Forelimb muscle (tissue), 1 donor: ENCODE data around the gene TBC1D22A. TPM values are rescaled to one million over a fixed set of nuclear protein-coding genes. Genes with fewer than 3 reads are reported as not detected.

Experiments used
- DNase-seq: peaks from one replicate; pipeline ENCODE4 v3.0.0-alpha.2; 2013; ENCODE audit warnings: low read depth
- polyA plus RNA-seq: library from polyadenylated mRNA; unstranded; fragments of 120-200 nt; gene quantifications from one replicate; pipeline ENCODE4 v1.2.1, GENCODE V29; 2013; ENCODE audit not compliant: insufficient read length

TBC1D22A gene
- polyA plus RNA-seq, 1 donor: 14.2 TPM

DNA sequence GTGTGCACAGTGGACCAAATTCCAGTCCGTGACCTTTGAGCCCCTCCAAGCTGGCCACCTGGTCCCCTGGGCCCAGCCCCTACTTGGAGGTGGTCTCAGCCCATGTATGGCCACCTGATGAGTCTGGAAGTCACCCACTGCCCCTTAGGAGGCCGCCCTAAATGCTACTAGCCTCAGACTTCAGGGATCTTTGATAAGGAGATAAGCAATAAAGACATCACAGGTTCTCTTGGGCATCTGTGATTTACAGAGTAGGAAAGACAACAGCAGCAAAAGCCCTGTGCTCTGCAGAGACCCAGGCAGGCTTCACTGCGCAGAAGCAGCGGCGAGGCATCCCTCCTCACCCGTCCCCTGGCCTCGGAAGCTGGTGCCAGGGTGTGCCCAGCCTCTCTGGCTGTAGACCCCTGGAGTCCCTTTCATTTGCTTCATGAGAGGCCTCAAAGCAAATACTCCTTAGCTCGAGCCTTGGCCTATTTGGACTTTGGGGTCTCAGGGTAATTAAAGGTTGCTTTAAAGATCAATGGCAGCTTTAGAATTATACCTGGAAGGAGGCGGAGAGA is 360.1 kb downstream of the TBC1D22A start:
- DNase-seq: no peak

DNA sequence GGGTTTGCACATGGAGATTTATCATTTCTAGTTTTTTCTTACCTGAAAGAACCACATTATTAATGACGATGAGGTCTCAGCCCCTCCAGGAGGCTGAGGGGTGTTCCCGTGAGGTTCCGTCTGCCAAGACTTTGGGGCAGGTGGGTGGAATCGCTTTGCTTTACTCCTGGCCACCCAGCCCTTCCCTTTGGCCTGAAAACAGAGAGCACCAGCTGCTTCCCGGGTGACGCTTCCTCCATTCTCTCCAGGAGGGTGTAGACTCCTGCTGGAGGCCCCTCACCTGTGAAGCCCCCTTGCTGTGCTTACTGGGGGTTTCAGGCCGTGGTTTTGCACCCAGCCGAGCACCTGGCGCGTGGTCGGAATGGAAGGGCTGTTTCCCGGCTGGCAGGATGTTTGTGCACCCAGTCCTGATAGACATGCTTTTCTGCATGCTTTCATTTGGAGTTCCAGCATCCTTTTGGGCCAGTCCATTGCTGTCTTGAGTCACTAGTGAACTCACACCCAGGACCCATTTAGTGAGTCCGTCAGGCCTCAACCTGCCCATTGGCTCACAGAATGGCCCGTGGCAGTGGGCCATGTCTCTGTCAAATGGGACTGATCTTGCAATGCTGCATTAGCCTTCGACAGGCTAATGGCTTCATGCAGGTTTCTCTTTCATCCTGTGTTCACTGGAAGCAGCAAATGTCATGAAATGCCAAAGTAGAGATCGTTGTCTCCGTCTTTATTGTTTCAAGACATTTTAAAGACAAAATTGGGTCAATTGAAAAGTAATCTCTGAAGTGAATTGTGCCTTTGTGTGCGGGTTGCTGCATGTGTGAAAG is 360.8 kb downstream of the TBC1D22A start:
- DNase-seq: no peak

DNA sequence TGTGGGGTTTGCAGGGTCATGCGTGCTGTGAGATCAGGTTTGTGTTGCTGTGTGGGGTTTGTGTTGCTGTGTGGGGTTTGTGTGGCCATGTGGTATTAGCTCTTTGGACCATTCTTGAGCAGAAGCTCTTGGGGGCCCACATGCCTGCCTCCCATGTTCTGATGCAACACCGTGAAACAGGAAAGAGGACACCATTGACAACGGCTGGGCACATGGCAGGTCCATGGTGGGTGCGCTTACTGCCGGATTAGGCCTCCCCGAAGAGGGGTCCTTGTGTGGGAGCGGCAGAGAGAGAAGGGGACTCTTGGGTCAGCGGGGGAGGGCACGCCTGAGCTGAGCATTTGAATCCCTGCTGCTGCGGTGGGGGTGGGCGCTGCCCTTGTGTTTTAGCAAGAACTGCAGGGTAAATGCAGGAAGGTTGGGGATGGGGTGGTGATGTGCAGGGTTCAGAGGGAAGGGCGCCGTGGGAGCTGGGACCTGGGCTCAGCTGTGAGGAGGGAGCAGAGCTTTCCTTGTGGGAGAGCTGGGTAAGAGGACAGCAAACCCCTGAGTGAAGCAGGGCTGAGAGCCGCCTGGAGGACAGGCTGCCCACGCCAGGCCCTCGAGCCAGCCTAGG is 361.5 kb downstream of the TBC1D22A start:
- DNase-seq: no peak

DNA sequence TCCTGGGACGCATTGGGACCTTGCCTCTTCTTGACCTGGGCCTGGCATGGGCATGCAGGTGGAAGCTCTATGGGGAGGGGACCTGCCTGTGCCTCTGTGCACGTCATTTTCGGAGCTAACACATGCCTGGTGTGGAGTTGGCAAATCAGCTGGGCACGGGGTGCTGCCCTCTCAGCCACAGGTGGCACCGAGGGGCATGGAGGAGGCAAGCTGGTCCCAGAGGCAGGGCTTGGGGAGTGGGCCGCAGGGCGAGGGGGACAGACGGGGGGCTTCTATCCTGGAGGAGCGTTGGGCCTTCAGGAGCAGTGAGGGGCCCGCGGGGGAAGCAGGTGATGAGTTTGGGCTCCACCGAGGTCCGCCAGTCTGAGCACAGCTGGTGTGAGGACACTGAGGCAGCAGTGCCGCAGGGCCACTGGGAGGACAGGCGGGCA is 362.0 kb downstream of the TBC1D22A start:
- no peak for DNase-seq

GRCh38 chr22:47124961-47125360 is 362.5 kb downstream of the TBC1D22A start:
- no peak for DNase-seq

- DNase-seq: no peak
Observed at GRCh38 chr22:47125603-47126002, 363.2 kb downstream of the TBC1D22A start.

DNA sequence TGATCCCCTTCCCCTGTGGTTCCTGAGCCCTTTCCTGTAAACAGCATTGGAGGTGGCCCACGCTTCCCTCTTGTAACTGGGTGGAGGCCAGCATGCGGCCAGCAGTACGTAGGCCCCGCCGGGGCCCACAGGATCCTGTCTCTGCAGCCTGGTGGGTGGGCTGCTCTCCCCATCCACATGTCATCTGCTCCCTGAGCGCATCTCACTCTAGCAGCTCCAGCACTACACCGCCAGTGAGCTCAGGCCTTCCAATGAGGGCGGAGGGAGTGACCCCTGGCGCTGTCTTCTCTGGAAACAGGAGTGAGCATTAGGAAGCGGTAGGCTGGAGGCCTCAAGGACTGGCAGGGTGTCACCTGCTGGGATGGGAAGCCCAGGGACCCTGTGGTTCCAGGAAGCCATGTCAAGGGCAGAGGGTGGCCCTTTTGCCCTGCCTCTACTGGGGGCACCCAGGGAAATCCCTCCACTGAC is 363.9 kb downstream of the TBC1D22A start:
- DNase-seq: no peak

- DNase-seq: no peak
Observed at GRCh38 chr22:47127441-47127871, 365.0 kb downstream of the TBC1D22A start.

DNA sequence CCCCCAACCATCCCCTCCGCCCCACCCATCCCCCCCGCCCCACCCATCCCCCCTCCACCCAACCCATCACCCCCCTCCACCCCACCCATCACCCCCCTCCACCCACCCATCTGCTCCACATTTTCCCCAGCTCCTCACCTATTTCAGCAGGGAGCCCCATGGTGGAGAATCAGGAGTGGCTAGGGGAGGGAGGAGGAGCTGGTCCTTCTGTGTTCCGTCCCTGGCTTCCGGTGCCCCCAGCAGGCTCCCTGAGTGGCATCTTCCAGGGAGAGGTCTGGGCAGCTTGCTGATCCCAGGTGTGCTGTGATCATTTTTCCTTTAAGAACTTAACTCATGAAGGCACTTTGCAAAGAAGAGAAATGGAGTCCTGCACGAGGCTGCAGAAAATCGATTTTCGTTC is 365.8 kb downstream of the TBC1D22A start:
- DNase-seq: no peak

GRCh38 chr22:47128622-47129215 is 366.3 kb downstream of the TBC1D22A start:
- DNase-seq: no peak

DNA sequence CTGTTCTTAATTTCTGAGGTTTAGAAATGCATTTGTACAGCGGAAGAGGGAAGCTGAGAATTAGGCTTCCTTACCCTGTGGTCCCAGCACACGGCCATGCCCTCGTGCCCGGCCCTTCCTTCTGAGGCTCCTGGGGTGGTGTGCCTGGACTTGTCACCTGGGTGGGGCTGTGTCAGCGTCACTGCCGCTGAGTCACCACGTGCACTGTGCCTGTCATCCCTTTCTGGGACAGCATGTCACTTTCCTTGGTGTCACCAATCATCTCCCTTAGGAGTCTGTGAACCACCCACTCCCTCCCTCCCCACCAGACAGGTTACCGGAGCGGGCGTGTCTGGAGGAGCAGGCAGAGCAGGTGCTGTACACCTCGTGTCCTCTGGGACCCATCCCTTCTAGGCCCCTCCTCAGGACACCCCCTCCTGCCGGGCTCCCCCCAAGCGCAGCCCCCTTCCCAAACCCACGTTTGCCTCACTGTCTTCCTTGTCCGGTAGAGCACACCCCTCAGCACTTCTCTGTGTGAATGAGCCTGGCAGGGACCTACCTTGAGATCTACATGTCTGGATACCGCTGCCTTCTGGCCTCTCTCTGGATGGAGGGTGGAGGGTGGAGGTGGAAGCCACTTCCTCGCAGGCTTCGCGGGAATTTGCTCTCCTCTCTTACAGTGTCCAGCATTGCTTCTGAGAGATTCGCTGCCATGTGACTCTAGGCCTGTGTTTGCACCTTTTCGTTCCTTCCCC is 367.6 kb downstream of the TBC1D22A start:
- no peak for DNase-seq

DNA sequence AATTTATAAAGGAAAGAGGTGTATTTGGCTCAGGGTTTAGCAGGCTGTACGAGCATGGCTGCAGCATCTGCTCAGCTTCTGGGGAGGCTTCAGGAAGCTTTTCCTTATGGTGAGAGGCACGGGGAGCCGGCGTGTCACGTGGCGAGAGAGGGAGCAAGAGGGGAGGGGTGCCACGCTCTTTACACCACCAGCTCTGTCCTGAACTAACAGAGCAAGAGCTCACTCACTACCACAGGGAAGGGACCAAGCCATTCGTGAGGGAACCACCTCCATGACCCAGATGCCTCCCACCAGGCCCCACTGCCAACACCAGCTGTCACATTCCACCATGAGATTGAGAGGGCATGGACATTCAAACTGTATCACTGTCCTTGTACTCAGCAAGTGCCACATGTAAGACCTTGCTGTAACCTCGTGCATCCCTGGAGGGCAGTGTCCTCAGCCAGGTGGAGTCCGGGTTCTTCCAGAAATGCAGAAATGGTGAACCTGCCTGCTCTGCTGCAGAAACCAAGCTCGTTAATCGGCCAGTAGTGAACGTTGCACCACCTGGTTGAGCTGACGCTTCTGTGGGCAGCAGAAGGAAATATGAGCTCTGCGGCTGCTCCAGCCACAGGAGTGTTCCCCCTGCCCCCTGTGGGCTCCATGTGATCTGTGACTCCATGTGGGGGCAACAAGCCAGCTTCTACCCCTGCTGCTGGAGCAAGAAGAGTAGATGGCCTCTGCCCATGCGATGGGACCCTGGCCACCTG is 368.6 kb downstream of the TBC1D22A start:
- no peak for DNase-seq

- no peak for DNase-seq
Observed at GRCh38 chr22:47131632-47132427, 369.4 kb downstream of the TBC1D22A start.

GRCh38 chr22:47132428-47132825 is 370.0 kb downstream of the TBC1D22A start:
- DNase-seq: no peak

GRCh38 chr22:47133061-47133969 is 370.9 kb downstream of the TBC1D22A start:
- peak; percentile 51 for DNase-seq

- no peak for DNase-seq
Observed at GRCh38 chr22:47134222-47134621, 371.8 kb downstream of the TBC1D22A start.

DNA sequence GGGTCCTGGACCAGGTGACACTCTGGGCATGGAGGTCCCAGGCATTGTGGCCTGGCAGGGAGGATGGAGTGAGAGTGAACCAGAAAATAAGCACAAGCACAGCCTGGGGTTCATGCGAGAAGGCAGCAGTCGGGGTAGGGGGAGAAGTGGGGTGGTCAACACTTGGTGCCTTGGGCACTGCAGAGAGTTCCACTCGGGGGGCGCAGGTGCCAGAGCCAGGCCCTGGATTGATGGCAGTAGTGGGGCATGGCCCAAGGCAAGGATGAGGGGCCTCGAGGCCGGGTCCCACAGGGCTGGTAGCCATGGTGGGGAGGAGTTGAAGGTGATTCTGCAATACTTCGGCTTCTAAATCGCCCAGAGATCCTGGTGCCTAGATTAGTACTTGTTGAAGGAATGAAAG is 372.9 kb downstream of the TBC1D22A start:
- DNase-seq: no peak

DNA sequence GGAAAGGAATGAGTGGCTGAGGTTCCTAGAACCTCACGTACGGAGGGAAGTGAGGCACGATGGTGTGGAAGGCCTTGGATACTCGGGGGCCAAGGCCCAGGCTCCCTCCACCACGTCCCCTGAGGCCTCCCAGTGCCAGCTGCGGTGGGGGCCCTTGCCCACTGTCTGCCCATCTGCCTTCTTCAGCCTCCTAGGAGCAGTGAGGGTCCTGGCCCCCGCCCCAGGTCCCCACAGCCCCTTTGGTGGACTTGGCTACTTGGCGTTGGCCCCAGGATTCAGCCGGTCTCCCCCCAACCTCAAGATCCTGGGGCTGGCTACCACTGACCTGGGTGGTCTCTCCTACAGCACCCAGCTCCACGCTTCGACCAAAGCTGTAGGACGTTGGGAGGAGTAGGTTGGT is 373.6 kb downstream of the TBC1D22A start:
- DNase-seq: no peak

DNA sequence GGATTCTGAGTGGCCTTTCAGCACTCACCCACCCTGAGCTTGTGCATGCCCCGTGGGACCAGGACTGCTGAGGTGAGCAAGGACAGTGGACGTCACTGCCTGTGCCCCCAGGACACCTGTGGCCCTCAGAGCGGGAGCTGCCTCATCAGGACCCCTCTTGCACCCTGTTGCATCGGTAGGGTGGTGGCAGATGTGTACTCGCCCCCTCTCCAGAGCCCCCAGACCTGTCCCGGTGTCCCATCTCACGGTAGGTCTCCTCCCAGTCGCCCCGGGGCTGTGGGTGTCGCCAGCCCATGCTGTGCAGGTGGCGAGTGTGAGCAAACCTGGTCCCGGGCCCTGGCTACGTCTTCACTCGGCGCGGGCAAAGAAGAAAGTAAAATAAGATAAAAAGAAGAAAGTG is 374.2 kb downstream of the TBC1D22A start:
- DNase-seq: no peak
